HG03354 (cell line): Measurements from ENCODE around the gene RNASE8.

Source experiments
- ATAC-seq: cut with Tn5 transposase; IDR thresholded peaks from one replicate; pipeline ENCODE4 v1.9.1; 2021; ENCODE audit warnings: mild to moderate bottlenecking; ENCODE audit not compliant: unreplicated experiment, poor library complexity, severe bottlenecking

Gene RNASE8

GRCh38 chr14:21047378-21047781 is 10.2 kb upstream of the RNASE8 start:
- ATAC-seq: no peak

- no peak for ATAC-seq
These were observed 9.0 kb upstream of the RNASE8 start for GRCh38 chr14:21048638-21049037.

- no peak for ATAC-seq
These were observed 8.3 kb upstream of the RNASE8 start for GRCh38 chr14:21049271-21049673.

GRCh38 chr14:21050597-21050996 is 7.0 kb upstream of the RNASE8 start:
- ATAC-seq: no peak

- no peak for ATAC-seq
These were observed 4.2 kb upstream of the RNASE8 start for GRCh38 chr14:21053184-21054122.

GRCh38 chr14:21054123-21054767 is 3.4 kb upstream of the RNASE8 start:
- ATAC-seq: no peak

- no peak for ATAC-seq
These were observed 2.9 kb upstream of the RNASE8 start for GRCh38 chr14:21054768-21055145.

GRCh38 chr14:21055432-21056117 is 2.0 kb upstream of the RNASE8 start:
- ATAC-seq: no peak

- no peak for ATAC-seq
These were observed 980 bp upstream of the RNASE8 start for GRCh38 chr14:21056520-21057163.

GRCh38 chr14:21058903-21059302 is 1.3 kb downstream of the RNASE8 start:
- ATAC-seq: no peak

GRCh38 chr14:21059842-21060613 is 2.4 kb downstream of the RNASE8 start:
- ATAC-seq: no peak

GRCh38 chr14:21060614-21061346 is 3.2 kb downstream of the RNASE8 start:
- no peak for ATAC-seq

- ATAC-seq: no peak
These were observed 3.7 kb downstream of the RNASE8 start for GRCh38 chr14:21061347-21061668.

- no peak for ATAC-seq
These were observed 5.9 kb downstream of the RNASE8 start for GRCh38 chr14:21063479-21063878.

GRCh38 chr14:21066882-21067502 is 9.4 kb downstream of the RNASE8 start:
- ATAC-seq: no peak

GRCh38 chr14:21068521-21069387 is 11.1 kb downstream of the RNASE8 start:
- no peak for ATAC-seq

GRCh38 chr14:21069388-21070082 is 11.9 kb downstream of the RNASE8 start:
- ATAC-seq: no peak
